Stimulated activated CD8-positive, alpha-beta memory T cell treated with anti-CD3 and anti-CD28 coated beads, Interleukin-4, amount 100 ng/mL, for 48 hours (primary cell): Measurements from ENCODE around the gene AUTS2.

Experiments
- DNase-seq: peaks from one replicate; pipeline ENCODE4 v3.0.0-alpha.2; 2020

The AUTS2 gene

DNA sequence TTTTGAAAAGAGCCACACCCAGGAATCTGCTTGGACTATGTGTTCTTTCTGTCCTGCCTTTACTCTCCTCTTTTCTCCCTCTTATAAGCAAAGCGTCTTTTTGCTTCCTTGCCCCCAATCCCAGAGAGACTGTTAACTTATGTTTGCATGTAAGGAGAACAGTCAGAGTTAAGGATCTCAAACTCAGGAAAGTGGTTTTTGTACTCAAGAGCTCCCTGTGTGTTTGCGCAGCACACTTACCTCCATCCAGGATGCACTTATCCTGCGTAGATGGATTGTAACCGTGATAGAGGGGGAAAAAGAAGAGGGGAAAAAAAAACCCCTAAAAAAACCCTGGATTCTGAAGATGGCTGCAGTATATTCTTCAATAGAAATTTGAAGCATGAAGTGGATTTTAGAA lies 228.9 kb downstream of the AUTS2 start:
- DNase-seq = no peak

DNA sequence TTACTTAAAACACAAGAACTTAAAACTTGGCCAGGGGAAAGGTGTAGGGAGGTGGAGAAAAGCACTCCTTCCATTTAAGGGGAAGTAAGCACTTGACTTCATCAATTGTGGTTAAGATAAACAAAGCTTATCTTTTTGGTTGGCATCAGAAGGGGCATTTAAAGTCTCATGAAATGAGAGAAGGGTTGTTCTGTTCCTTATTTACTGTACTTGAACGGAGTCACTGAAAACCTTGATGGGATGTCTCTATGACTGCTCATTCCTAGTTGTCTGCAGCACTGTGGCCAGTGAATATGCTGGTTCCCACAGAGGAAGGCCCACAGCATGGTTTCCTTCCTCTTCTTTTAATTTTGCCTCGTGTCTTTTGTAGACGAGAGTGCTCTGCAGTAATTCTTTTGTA lies 229.3 kb downstream of the AUTS2 start:
- DNase-seq = no peak

DNA sequence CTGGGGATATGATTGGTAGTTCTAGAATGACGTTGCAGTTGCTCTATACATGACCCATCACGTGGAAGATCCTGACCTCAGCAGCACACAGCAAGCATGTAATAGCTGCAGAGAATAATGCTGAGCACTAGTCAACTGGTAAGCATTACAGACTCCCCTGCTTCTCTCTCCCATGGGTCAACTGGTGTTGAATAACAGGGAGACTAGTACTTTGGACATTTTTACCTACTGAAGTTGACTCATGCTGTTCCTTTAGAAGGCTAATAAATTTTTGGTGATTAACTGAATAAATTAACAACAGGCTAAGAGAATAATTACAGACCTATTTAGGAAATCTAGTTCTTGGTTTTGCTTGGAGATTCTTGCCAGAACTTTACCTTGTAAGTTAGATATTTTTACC lies 234.1 kb downstream of the AUTS2 start:
- DNase-seq = no peak

DNA sequence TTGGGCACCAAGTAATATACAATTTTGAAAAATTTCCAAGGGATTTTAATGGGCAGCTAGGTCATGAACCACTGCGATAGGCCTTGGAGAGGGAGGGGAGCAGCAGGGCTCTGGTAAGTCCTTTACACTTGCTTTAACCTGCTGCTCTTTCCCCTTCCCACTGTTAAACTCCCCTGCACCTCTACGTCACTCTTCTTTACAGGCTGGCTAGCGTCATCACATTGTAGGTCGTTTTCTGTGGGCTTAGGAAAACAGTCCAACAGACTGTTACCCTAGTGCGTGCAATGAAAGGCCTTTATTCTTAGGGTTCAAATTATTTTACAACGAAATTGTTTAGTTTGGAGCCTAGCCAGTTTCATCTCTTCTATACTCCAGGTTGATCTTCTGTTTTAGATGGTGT lies 235.7 kb downstream of the AUTS2 start:
- DNase-seq = no peak

DNA sequence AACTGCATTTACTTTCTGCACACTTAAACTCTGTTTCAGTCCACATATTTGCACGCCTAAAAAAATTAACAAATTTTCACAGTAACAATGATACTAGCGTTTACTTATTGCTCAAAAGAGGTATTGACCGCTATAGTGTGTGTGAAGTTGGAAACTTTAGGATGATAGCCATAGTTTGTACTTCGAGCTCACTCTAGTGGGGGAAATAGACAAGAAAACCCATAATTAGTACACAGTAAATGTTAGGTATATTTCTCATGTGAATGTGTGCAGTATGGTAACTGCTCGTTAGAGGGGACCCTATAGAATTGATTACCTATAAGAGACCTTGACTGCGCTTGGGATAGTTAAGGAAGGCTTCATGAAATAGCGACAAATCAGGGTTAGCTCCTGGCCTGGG lies 238.4 kb downstream of the AUTS2 start:
- DNase-seq = no peak

DNA sequence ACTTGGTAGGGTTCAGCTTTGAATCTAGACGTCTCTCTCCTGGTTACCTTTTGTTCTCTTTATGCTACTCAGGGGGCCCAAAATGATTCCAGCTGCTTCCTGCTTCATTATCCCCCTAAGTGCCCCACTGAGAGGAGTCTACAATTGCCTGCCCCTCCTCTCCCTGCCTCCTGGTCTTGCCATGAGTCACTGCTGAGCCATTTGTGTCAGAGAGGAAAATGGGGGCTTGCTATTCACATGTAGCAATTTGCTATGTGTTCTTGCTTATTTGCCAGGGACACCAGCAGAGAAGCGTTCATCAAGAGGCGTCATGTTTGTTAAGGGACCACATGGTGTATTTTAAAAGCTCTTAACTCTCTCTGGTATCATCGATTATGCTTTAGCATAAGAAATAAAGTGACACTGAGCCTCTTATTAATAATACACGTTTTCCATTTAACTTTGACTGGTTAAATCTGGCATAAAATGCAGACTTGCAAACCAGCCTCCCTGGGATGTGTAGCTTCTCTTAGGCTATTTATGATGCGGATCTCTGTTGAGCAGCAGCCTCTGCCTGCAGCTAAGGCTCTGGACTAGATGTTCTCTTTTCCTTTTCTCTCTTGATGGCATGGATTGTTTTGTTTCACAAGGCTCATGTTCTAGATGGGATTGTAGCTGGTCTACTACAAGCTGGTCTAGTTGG lies 239.3 kb downstream of the AUTS2 start:
- no peak for DNase-seq

DNA sequence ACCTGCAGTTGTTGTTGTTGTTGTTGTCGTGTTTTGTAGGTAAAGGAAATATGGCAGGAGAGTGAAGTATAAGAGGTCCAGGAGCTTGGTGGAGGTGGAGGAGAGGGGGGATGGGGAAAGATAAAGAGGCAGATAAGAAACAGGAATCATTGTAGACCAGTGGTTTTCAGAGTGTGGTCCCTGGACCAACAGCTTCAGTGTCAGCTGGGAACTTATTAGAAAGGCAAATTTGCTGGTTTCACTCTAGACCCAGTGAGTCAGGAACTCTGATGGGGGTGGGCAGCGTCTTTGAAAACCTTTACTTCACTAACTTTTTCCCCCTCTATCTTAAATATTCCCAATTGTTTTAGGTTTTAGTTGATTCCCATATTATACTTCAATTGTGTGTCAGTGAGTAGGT lies 241.5 kb downstream of the AUTS2 start:
- no peak for DNase-seq

DNA sequence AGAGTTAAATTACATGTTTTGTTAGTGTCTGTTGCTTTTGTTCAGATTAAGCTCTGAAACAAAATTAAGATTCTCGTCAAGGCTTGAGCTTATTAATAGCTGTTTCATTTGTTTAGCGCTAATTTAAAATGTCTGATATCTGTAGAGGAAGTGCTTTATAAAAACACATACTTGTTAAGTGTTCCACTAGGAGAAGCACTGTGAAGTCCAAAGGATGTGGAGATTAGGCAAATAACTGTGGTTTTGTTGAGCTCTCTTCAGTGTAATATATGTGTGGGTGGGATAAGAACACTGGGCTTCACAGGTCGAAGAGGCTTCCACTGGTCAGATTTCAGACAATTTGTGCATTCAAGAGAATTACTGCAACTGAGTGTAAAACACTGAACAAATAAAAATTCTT lies 242.0 kb downstream of the AUTS2 start:
- no peak for DNase-seq

DNA sequence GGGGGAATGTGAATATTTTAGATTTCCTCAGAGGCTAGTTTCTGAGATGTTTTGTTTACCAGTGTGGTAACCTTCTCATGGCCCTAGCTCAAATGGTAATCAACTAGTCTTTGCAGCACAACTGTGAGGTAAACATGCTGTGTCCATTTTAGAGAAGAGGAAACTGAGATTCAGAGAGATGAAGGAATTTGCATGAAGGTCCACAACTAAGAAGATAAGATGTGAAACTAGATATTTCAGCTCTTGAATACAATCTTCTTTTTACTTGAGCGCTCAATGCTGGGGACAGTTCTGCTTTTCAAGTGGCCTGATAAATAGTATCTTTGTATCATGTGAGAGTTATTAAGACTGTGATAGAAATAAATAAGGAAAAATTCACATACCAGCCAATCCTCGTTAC lies 245.4 kb downstream of the AUTS2 start:
- DNase-seq = no peak

DNA sequence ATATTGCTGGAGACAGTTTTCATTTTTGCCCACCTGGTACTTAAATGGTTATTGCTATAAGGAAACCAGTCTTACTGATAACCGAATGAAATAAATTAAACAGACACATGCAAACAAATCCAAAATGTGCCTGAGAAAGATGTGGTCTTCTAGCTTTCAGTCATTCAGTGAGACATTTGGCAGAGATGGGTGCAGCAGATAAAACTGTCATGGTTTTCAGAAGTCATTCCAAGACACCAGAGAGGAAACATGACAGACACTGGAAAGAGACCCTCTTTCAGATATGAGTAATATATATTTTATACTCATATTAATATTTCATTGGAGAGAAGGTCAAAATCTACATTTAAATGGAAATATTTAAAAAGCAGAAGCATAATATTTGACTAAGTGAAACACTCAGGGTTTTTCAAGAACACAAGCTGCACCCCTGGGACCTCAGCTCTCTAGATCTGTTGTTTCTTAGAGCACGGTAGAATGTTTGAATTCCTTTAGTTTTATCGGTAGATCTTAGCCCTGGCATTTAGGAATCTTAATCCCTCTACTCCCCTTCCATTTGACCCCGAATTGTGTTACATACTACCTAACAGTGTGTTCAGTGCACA lies 246.1 kb downstream of the AUTS2 start:
- DNase-seq = no peak

DNA sequence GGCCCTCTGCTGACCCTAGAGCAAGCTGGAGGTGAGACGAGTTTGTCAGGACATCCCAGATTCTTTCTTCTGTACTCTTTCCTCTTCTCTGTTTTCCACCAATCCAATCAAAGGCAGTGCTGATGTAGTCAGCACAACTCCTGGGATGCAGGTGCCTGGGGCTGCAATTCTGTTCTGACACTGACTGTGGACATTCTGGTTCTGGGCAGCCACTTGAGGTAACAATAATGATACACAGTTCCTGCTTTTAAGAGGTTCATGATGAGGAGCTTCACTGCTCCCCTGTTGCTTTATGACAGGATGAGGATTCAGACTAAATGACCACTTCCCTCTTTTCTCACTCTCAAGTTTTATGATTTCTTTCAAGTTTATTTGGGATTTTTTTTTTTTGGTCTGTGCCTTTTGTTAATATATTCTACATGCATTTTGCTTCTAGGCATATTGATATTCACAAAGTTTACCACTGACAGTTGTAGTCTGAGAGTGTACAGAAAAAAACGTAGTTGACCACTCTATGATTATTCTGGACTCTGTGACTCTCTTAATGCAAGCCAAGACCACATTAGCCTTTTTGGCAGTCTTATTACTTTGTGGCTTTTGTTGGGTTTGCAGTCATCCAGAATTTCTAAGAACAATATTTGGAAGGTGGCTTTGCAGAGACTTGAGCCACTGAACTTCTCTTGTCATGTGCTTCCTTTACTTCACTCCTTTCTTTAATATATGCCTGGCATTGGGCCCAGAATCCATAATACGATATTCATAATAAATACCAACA lies 247.6 kb downstream of the AUTS2 start:
- no peak for DNase-seq

DNA sequence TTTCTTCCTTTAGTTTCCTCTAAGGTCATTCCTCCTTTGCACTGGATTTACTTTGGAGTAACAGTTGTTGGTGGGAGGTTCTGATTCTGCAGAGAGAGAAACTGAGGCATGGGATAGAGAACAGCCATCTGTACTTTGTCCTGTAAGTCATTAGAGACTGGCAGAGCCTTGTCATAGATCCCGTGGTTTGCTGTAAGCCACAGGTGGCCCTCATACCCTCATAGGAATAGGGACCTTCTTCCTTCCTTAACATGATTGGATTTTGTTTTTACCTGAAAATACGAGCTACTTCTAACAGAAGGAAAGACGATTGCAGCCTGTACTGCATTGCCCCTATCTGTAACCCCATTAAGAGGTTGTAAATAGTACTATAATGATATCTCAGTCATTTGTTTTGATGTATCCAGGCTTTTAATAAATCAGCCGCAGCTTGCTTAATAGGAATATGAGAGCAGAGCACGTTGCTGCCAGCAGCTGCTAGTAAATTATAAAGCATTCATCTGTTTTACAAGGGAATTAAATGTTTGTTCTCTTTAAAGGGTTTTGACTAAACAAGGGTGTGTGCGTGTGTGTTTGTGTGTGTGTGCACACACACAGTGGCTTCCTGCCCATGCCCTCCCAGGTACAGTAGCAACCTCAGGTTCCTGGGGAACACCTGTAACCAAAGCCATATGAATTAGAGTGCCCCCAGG lies 249.8 kb downstream of the AUTS2 start:
- no peak for DNase-seq

DNA sequence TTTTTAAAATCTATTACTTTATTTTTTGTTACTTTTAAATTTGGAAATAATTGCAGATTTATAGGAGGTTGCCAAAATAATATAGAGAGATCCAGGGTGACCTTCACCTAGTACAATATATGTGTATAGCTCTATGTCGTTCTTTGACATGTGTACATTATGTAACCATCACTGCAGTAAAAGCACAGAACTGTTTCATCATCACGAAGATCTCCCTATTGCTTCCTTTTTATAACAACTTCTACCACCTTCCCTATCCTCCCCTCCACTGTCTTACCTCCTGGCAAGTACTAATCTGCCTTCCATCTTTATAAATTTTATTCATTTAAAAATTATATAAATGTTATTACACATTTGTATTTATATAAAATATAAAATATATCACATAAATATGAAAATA lies 251.0 kb downstream of the AUTS2 start:
- DNase-seq = no peak

DNA sequence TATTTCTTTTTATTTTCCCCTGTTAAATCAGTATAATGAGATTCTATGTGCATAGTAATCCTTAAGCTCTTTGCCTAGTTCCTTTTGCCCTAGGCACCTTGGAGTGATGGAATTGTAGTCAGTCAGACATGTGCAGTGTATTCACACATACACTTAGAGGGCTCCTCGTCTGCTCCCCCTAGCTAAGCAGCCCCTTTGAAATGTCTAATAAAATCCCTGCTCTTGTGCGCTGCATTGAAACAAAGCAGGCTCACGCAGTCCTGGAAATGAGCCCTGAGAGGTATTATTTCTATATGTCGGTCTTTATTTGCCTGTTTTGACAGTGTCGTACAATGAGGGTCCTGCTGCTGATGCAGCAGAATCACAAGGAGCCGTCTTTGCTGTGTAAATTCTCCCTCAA lies 258.7 kb downstream of the AUTS2 start:
- no peak for DNase-seq

DNA sequence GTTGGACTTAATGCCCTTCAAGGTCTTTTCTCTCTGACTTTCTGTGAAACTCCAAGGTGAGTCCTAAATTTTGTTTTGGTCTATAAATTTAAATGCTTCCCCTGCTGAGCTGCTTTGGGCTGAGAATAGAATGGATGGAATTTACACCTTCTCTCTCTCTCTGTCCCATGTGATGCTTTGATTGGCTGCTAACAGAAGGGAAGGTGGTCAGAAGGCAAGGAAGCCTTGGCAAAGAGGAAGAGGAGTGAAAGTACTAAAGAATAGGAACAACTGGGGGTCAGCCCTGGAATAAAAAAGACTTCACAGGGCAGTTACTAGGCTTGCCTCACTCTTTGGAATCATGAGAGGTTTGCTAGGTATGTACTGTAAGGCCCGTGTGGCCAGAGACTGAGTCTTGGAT lies 260.2 kb downstream of the AUTS2 start:
- DNase-seq = no peak

DNA sequence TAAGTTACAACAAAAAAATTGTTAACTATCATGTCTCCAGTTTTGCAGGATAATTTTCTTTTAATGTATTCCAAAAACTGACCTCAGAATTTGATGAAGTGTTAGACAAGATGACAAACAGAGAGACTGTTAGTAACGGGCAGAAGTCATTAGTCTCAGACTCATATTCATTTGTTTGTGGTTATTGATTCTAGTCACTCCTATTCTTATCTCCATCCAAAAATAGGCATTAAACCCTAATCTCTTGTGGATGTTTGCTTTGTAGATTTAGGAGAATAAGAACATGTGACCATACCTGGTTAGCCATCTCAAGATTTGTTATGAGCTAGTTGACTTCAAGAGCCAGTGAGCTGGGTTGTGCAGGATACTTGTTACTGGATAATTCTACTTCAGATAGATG lies 261.1 kb downstream of the AUTS2 start:
- DNase-seq = no peak

DNA sequence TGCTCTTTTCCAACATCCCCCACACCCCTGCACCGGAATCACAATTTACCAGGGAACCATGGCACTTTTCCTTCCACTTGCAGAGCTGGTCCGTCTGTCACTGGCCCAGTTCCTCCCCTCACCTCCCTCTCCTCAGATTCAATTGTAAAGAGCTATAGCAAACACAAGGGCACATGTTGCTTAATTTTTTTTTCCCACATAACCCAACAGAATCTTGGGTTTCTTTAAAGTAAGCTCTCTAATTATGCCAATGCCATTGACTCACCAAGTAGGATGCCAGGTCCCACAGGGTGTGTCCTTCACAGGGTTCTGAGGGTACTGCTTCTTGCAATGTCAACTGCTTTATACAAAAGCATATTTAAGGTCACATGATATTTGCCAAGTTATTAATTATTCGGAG lies 262.2 kb downstream of the AUTS2 start:
- no peak for DNase-seq

DNA sequence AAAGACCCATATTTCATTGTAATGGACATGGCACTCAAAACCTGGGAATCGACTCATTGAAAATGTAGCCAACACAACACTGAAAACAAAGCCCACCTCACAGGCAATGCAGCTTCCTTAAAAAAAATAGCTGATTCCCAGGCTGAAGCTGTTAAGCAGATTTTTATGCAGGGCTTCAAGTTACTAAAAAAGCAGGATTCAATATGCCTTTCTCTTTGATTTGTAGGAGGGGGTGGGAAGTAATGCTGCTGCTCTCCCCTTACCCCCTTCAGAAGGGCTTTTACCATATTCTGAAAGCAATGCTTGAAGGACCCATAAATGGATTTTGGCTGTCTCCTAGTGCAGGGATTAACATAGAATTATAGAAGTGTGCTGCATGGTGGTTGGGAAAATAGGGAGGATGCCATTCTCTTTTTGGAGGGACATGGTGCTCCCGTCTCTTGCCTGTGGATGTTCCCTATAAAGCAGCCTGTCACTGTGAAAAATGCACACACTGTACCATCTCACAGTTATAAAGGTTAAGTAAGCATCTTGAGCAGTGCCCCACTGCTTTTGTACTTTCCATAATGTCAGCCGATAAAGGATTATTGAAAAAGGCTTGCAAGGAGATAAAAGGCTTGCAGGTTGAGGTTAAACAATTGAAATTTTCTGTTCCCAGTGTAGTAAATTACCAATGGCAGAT lies 262.8 kb downstream of the AUTS2 start:
- no peak for DNase-seq

DNA sequence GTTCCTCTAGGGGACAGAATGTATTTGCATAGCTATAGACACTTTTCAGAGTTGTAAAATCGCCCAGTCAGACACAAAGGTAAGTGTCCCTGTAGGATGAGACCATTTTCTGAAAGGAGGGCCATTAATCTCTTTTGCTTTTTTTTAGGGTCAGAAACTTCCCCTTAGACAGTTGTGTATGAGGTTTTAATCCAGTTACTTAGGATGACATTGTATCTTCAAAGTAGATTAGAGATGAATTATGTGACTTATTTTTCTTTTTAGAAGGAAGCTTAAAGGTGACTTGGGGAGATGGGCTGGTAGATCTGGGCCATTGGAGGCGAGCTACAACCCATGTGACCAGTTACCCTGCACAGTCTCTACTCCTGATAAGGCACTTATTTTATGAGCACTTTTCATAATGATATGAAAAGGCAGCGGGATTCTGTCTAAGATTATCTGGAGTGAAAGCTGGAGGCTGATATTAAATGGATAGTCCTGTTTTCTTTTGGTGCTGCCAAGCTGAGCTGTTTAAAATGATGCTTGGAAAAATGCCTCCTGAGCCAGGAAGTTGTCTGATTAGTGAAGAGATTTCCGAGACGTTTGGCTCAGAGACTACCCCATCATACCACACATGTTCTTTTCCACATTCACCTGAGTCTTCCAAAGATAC lies 264.3 kb downstream of the AUTS2 start:
- DNase-seq = no peak

DNA sequence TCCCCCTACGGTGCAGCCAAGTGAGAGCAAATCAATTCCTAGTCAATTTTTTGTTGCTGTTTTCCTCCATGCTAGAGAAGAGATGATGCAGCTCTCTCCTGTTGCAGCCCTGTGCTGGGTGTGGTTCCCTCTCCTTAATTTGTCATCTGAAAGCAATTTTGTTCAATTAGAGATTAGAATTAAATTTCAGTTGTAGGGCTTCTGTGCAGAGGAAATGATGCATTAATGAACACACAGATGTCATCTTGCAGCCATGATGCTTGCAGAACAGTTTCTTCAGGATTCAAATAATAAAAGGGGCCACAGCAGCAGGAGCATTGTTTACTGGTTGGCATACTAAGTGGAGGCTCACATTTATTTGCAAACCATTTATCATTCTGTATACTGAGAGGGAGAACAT lies 266.0 kb downstream of the AUTS2 start:
- DNase-seq = no peak

DNA sequence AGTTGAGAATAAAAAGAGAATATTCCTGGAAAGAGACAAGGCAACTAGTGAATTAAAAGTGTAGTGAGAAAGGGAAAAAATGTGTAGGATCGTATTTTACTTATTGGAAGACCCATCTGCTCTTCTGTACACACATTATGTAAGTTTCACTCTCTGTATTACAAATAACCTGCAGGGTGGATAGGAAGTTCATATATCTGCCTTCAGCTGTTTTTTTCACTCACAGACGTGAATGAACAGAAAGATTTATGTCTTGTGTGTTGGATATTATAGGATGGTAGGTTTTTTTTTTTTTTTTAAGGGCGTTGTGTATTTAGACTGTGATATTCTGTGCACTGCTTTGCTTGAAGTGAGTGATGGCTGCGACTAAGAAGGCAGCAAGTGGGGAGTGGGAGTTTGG lies 266.5 kb downstream of the AUTS2 start:
- DNase-seq = no peak

DNA sequence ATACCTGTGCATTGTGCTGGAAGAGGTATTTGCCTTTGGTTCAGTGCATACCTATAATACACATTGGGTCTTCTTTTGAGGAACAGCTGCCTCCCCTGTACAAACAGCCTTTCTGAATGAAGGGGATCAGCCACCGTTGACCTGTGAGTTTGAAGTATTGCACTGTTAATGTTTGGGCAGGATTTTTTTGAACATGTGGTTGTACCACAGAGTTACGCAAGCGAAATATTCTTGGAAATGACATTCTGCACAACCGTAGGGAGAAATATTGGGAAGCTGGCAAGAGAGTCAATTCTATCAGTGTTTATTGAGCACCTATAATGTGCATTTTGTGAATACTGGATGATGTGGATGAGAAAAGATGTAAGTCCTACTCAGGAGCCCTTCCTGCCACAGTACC lies 270.6 kb downstream of the AUTS2 start:
- no peak for DNase-seq
